GM12873 (cell line): ENCODE measurements around the gene MARCHF2.

Experiments used
- CTCF ChIP-seq: IDR thresholded peaks from 2 replicates; pipeline ENCODE4 v1.5.1; 2012; ENCODE audit warnings: low read depth, mild to moderate bottlenecking, moderate library complexity, low read length, control low read depth; ENCODE audit not compliant: insufficient read depth; ENCODE audit errors: missing control alignments

The MARCHF2 gene

GRCh38 chr19:8485561-8486371 is 72.7 kb downstream of the MARCHF2 start:
- no peak for TF ChIP-seq CTCF

- no peak for TF ChIP-seq CTCF
Observed at GRCh38 chr19:8486661-8487136, 73.6 kb downstream of the MARCHF2 start.

- peak; percentile 17 for TF ChIP-seq CTCF
Observed at GRCh38 chr19:8487137-8487851, 74.2 kb downstream of the MARCHF2 start.

- TF ChIP-seq CTCF, result no peak
Observed at GRCh38 chr19:8488365-8488764, 75.3 kb downstream of the MARCHF2 start.
